GM19023 (cell line): ENCODE measurements around the gene DES.

ENCODE experiments used
- ATAC-seq: cut with Tn5 transposase; IDR thresholded peaks from one replicate; pipeline ENCODE4 v1.9.1; 2021; ENCODE audit warnings: mild to moderate bottlenecking, moderate library complexity; ENCODE audit not compliant: unreplicated experiment

The DES gene

GRCh38 chr2:219419331-219420197 is 1.4 kb downstream of the DES start:
- no peak for ATAC-seq

GRCh38 chr2:219420687-219421086 is 2.5 kb downstream of the DES start:
- ATAC-seq = no peak

DNA sequence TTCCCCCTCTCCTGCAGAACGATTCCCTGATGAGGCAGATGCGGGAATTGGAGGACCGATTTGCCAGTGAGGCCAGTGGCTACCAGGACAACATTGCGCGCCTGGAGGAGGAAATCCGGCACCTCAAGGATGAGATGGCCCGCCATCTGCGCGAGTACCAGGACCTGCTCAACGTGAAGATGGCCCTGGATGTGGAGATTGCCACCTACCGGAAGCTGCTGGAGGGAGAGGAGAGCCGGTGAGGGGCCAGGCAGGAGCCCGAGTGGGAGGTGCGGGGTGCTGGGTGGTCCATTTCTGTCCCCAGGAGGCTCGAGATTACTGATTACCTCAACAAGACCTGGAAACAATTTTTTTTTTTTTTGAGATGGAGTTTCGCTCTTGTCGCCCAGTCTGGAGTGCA is 3.1 kb downstream of the DES start:
- no peak for ATAC-seq

GRCh38 chr2:219422952-219423534 is 4.9 kb downstream of the DES start:
- ATAC-seq = no peak

DNA sequence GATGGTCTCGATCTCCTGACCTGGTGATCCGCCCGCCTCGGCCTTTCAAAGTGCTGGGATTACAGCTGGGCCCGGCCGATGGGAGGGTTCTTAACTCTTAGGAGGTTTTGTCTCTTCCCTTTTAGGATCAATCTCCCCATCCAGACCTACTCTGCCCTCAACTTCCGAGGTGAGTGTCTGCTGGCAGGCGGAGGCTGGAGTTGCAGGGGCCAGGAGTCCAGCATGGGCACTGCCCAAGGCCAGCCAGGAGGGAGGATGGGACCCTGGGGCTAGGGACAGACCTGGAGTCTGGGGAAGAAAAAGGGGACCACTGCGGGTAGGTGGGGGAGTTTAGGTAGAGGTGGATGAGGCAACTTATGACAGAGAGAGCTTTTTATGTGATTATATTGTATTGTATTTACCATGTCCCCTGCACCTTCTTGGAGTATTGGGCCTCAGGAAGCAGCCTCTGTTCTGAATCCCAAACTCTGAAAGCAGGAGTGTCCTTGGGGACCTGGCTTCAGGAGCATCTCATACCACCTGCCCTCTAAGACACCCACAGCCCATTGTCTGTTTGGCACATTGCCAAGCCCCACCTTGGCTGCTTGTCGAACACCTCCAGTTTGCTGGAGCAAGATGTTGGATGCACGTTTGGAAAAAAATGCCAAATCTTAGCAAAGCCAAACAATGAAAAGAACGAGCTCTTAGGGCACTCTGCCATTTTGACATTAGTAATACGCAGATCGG is 5.6 kb downstream of the DES start:
- no peak for ATAC-seq

DNA sequence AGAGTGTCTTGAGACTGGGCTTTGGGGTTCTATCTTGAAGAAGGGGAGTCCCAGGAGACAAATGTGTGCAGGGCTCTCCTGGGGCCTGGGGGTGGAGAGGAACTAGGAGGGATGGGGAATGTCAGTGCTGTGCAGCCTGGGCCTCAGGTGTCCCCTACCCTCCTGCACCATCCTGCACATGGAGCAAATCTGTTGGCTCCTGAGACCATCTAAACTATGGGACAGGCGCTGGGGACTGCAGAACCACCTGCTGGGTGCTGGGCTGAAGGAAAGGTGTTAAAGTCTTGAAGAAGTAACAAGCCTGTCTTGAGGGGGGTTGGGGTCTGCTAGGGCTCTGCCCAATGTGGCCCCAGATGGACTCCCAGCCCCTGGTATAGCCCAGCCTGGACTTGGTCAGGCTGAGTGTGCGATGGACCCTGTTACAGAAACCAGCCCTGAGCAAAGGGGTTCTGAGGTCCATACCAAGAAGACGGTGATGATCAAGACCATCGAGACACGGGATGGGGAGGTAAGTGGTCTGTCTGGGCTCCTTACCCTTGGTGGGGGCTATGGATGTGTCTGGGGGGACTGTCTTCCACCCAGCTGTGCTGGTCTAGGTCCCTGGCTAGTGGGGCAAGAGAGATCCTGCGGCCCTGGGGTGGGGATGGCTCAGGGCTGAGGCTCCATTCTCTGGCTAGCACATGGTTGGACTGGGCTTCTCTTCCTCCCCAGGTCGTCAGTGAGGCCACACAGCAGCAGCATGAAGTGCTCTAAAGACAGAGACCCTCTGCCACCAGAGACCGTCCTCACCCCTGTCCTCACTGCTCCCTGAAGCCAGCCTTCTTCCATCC is 7.3 kb downstream of the DES start:
- no peak for ATAC-seq

DNA sequence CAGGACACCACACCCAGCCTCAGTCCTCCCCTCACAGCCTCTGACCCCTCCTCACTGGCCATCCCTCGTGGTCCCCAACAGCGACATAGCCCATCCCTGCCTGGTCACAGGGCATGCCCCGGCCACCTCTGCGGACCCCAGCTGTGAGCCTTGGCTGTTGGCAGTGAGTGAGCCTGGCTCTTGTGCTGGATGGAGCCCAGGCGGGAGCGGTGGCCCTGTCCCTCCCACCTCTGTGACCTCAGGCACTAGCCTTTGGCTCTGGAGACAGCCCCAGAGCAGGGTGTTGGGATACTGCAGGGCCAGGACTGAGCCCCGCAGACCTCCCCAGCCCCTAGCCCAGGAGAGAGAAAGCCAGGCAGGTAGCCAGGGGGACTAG is 7.9 kb downstream of the DES start:
- ATAC-seq = no peak

GRCh38 chr2:219426534-219427136 is 8.5 kb downstream of the DES start:
- ATAC-seq = no peak

DNA sequence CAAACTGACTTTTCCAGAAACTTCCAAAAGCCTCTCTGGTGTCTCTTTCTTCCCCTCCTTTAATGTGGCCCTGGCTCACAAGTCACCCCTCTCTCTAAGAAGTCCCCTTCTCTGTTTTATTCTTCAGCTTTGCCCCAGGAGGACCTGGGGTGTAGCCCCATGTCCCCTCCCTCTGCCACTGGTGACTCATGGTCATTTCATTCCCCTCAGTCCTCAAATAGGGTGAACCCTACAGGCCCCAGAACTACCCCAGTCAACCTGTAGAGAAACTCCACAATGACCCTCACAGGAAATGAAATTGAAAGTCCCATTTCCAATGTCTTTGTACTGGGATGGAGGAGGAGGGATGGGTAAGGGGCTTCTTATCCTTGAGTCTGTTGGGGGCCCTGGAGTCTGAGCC is 10.3 kb downstream of the DES start:
- ATAC-seq = no peak

DNA sequence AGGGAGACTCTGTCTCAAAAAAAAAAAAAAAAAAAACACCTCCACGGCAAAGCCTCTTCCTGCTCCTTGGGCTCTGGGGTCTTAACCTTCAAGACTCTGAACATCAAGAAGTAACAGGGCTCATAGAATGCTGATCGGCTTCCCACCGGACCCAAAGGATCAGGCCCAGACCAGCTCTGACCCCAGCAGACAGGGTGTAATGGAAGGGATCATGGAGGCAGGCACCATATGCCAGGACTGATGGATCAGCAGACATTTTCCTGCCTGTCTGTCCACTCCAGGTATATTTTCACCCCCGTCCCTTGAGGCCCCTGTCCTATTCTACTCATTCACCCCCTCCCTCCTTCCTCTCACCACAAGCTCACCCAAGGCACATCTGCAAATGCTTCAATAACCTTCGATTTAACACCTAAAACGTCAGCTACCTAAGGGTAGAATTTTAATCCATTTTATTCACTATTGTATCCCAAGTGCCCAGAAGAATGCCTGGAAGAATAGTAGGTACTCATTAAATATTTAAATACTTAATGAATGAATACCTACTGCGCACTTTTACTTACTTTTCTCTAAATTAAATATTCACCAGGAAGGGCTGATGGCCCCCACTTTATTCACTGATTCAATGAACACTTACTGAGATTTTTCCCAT is 11.9 kb downstream of the DES start:
- ATAC-seq = no peak

DNA sequence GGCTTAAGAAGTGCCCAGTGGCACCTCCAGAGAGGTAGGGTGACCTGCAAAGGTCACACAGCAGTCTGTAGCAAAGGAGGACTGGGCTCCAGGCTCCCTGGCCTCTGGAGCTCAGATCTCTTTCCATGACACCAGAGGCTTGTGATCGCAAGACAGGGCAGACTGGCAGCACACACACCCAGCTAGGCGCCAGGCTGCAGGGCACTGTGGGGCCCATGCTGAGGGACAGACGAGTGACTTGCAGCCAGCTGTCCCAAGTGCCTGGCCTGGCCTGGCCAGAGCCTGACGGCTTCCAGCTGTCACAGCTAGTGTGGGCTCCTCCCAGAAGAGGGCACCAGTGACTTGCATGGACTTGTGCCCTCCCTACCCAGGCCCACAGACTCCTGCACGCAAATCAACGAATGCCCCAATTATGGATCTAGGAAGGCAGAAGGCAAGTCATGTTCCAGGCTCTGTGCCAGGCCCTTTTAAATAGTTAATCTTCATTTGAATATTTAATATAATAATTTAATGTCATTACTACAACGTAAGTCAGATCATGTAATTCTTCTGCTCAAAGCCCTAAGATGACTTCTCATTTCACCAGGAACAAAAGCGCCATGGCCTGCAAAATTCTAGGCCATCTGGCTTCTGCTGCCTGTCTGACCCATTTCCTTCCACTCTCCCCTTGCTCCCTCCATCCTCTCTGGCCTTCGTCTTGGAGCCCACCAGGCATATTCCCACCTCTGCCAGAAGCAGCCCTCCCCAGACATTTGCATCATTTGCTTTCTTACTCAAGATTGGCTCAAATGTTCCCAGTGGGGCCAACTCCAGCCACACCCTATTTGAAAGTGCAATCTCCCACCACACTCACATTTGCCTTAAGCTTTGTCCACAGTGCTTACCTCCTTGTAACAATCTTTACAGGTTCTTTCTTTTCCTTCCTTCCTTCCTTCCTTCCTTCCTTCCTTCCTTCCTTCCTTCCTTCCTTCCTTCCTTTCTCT is 12.7 kb downstream of the DES start:
- no peak for ATAC-seq

DNA sequence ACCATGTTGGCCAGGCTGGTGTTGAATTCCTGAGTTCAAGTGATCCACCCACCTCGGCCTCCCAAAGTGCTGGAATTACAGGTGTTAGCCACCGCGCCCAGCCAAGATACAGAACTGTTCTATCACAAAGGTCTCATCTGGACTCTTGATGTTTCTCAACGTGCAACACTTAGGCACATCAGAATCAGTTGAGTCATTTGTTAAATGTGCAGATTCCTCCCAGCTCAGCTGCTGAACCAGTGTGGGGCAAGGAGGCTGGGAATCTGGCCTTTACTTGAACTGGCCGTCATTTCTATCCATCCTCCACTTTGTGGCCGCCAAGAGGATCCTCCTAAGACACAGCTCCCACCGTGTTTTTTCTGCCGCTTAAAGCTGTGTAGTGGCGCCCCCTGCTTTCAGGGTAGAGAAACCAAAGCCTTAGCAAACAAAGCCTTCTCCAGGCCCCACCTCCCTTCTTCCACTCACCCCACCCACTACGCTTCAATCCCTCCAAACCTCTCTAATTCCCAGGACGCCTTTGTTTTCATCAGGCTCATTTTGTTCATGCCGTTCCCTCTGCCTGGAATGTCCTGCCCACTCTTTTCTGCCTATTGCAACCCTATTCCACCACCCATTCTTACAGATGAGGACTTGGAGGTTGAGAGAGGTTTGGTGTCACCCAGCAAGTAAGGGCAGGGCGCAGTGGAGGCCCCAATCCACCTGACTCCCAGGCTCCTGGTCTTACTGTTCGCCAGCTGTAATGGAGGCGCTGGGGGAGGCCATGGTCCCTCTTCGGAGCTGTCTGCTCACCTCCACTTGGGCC is 15.7 kb downstream of the DES start:
- no peak for ATAC-seq

GRCh38 chr2:219434468-219434717 is 16.2 kb downstream of the DES start:
- ATAC-seq = no peak

DNA sequence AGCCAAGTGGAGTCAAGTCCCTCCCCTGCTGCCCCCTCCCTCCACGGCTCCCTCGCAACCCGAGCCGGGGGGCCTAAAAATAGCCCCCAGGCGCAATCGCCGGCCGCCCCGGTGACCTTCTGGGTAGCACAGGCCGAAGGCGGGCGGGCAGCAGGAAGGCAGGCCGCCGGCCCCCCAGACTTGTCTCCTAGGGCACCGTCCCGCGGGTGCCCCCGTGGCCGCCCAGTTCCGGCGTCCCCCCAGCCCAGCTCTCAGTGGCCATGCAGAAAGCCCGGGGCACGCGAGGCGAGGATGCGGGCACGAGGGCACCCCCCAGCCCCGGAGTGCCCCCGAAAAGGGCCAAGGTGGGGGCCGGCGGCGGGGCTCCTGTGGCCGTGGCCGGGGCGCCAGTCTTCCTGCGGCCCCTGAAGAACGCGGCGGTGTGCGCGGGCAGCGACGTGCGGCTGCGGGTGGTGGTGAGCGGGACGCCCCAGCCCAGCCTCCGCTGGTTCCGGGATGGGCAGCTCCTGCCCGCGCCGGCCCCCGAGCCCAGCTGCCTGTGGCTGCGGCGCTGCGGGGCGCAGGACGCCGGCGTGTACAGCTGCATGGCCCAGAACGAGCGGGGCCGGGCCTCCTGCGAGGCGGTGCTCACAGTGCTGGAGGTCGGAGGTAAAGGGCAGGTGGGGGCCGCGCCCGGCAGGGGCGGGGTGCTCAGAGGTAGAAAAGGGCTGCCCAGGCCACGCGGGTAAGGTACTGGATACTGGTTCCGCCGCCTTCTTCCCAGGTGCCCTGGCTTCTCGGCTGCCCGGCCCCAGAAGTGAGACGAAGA is 16.7 kb downstream of the DES start, which contains the start of gene SPEG:
SPEG (plus strand) TSS at position 126 of the 808 bp plus-strand sequence; CDS start at position 261, 135 bp downstream.
- ATAC-seq = no peak

DNA sequence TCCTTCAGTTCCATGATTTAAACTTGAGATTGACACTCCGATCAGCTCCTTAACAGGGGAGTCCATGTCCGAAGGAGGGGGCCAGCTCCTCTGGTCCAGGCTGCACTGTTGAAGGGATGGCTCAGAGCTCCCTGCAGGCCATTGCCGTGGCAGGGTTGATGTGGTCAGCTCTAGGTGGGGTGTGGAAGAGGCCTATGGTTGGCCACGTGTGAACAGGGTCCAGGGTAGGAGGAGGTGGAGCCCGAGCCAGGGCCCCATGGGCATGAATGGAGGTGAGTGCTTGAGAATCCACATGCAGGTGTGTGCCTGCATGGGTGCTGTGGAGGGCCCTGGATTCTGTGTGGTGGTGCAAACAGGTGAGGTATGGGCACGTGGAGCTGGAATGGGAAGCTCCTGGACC is 17.5 kb downstream of the DES start:
- no peak for ATAC-seq

DNA sequence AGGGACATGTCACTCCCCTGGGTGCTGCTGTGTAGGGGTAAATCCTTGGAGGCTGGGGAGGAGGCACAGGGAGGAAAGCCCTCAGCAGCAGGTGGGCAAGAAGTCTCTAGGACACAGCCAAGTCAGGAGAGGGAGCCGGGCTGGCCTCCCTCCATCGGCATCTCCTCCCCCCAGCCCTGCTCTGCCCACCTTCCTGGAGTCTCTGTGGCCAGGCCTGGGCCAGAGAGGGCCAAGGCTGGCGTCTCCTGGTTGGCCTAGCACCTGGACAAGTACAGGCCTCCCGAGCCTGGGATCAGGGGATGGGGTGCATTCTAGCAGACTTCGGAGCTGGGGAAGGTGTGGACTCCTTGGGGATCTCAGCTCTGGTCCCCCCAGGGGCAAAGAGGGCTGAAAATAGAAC is 18.3 kb downstream of the DES start:
- ATAC-seq = no peak

DNA sequence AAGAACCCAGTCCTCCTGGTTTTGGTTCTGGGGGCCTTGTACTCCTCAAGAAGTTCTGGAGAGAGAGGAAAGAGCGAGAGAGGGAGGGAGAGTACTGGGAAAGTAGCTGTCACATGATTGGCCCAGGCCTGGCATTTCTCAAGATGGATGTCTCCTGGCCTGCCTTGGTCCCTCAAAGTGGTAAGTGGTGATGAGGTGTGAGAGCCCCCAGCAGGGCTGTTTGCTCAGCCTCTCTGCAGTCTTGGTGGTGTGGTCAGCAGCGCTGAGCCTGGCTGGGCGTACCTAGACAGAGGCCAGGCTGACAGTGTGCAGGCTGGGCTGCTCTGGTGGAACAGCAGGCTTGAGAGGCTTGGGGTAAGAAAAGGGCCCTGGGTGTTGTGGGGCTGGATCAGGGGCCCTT is 19.0 kb downstream of the DES start:
- no peak for ATAC-seq
